ENCODE data around the gene PACSIN1.

Gene PACSIN1

DNA sequence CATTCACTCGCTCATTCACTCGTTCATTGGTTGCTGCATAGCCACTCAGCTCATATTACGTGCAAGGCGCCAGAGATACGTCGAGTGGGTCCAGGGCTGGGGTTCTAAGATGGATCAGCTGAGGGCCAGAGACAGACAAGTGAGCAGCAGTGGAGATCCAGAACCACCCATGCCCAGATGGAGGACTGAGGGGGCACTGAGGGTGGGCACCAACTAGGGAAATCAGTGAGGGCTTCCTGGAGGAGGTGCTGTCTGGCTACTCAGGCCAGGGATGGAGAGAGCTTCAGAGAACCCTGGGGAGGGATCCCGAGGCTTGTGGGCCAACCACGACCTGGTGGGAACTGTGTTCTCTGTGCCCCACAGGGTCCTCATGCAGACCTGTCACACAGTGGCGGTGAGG is 90.6 kb downstream of the PACSIN1 start:
- TF ChIP-seq, protein P1, sequence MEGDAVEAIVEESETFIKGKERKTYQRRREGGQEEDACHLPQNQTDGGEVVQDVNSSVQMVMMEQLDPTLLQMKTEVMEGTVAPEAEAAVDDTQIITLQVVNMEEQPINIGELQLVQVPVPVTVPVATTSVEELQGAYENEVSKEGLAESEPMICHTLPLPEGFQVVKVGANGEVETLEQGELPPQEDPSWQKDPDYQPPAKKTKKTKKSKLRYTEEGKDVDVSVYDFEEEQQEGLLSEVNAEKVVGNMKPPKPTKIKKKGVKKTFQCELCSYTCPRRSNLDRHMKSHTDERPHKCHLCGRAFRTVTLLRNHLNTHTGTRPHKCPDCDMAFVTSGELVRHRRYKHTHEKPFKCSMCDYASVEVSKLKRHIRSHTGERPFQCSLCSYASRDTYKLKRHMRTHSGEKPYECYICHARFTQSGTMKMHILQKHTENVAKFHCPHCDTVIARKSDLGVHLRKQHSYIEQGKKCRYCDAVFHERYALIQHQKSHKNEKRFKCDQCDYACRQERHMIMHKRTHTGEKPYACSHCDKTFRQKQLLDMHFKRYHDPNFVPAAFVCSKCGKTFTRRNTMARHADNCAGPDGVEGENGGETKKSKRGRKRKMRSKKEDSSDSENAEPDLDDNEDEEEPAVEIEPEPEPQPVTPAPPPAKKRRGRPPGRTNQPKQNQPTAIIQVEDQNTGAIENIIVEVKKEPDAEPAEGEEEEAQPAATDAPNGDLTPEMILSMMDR (IDR thresholded peaks at IDR 0.05; ENCODE audit: insufficient read depth, low read depth, low read length, missing control alignments) = no peak
- H3K4me3 ChIP-seq (ENCODE audit: low read length) = no peak overlapping the region
- no peak for DNase-seq (ENCODE audit: low read depth)

DNA sequence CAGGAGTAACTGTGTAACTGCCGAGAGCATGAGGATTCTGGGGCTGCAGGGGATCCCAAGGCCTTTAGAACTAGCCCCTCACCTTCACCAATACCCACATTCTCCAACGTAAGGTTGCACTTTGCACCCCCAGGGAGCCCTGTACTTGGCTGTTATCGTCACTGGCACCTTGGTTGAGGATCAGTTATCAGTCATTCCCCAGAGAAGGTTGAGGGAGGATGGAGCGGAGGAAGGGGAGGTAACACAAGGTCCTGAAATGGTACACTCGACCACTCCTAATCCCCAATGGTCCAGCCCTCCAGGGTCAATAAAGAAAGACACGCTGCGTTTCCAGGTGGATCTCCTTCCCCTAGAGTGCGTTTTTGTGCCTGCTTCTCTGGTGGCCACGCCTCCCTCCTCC is 91.4 kb downstream of the PACSIN1 start:
- no peak for DNase-seq (ENCODE audit: low read depth)
- TF ChIP-seq, protein P1 (IDR thresholded peaks at IDR 0.05; ENCODE audit: insufficient read depth, low read depth, low read length, missing control alignments) = no peak

DNA sequence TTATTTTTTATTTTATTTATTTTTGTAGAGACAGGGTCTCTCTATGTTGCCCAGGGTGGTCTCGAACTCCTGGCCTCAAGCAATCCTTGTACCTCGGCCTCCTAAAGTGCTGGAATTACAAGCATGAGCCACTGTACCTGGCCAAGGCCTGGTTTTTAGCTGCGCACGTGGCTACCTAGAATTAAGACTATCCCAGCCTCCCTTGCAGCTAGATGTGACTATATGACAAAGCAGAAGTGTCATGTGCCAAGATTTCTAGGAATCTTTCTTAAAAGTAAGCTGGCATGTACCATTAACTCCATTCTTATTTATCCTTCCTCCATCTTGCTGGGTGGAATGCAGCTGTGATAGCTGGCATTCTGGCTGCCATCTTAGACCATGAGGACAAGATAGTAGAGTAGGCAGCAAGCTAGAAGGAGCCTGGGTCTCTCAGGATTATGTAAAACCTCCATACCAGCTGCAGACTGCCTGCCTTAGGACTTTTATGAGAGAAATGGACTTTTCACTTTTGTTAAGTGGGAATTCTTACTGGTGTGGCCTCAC is 92.4 kb downstream of the PACSIN1 start:
- no peak overlapping the region for H3K4me3 ChIP-seq (ENCODE audit: low read length)
- TF ChIP-seq, protein P1 (IDR thresholded peaks at IDR 0.05; ENCODE audit: insufficient read depth, low read depth, low read length, missing control alignments) = no peak
- no peak for DNase-seq (ENCODE audit: low read depth)

More for the DNA sequence above, 91.4 kb downstream of the PACSIN1 start:
- H3K4me3 ChIP-seq (ENCODE audit: low read length) = no peak overlapping the region

DNA sequence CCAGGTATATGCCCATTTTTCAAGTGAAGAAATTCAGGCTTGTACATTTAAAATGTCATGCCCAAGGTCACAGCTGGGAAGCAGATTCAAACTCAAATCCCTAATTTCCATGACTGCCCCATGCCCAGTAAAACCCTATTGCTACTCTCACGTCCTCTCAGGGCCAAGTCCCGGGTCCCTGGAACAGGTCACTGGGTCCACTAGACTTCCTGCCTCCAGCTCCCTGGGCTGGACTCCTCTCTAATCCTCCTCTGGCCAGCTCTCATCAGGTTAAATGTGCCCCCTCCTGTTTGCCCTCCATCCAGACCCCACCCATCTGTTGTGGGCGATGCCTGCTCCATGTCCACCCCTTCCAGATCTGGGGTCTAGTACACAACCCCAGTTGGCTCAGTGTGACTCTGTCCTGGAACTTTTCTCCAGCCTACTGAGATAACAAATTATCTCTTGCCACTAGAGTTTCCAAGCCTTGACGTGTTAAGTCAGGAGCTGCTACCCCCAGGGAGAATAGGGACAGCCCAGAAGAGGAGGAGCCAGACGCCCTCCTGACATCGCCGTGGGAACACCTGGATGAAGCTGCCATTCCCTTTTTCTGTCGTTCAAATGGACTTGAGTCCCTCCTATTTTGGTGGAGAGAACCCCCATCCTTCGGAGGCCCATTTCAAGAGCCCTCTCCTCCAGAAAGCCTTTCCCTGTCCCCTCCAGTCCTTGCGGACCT is 93.9 kb downstream of the PACSIN1 start:
- TF ChIP-seq, protein P1 (IDR thresholded peaks at IDR 0.05; ENCODE audit: insufficient read depth, low read depth, low read length, missing control alignments) = no peak
- no peak overlapping the region for H3K4me3 ChIP-seq (ENCODE audit: low read length)
- peak; percentile 38 for DNase-seq (ENCODE audit: low read depth)

DNA sequence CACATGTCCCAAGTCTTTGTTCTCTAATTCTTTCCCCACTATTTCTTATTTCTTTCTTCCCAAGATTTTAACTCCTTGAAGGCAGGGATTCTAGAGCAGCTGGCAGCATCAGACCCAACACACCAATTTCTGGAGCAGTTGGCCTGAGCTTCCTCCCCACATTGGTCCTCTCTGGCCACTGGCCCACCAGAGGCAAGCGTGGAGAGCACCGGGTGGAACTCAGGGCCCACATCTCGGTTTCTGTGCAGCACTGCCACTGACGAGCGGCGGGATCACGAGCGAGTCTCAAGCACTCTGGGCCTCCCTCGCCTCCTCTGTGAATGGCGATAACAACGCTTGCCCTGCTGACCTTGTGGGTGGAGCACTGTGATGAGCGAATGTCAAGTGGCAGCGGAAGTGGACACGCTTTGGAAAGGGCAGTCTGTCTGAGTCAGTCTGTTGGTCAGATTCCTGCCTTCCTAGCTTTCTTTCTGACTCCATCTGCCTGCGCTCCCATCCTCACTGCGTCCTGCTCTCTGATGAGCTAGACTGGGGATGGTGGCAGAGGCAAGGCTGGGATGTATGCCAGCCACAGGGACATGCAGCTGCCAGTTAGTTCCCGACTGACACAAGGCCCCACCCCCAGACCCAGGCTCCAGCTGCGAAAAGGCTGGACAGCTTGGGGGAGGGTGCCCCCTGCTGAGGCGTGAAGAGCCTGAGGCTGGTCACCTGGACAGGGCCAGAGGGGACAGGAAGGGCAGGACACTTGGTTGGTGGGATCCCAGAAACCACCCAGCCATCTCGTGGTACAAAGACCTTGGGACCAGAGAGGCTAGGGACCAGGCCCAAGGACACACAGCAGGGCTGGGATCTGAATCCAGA is 94.7 kb downstream of the PACSIN1 start:
- TF ChIP-seq, protein P1 (IDR thresholded peaks at IDR 0.05; ENCODE audit: insufficient read depth, low read depth, low read length, missing control alignments) = no peak
- no peak for DNase-seq (ENCODE audit: low read depth)
- H3K4me3 ChIP-seq (ENCODE audit: low read length) = no peak overlapping the region

DNA sequence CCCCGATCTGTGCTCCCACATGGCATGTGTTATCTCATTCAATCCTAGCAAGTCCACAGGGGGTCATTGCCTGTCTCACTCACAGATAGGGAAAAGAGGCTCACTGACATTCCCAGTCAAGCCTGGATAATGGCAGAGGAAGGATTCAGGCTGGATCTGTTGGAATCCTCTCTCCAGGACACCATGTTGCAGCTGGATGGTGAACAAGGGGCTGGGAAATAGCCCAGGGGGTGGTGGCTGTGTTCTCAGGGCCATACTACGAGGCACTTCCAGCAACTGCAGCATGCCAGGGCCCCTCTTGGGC is 95.3 kb downstream of the PACSIN1 start:
- no peak for DNase-seq (ENCODE audit: low read depth)
- H3K4me3 ChIP-seq (ENCODE audit: low read length) = no peak overlapping the region
- TF ChIP-seq, protein P1 (IDR thresholded peaks at IDR 0.05; ENCODE audit: insufficient read depth, low read depth, low read length, missing control alignments) = no peak
